Erythroblast (primary cell): ENCODE results near the gene CAPN13.
"Not testable (repeated sequence)": the region's sequence is repeated elsewhere in the genome, so short reads cannot be mapped to it uniquely, and the experiment has no call there.

Experiments used
- GATA1 ChIP-seq: IDR thresholded peaks from 2 replicates; pipeline ENCODE4 v1.6.1; 2011; ENCODE audit warnings: low read depth, mild to moderate bottlenecking, control low read depth, low read length, moderate library complexity
- POLR2A ChIP-seq: IDR thresholded peaks from 2 replicates; pipeline ENCODE4 v1.6.1; 2011; ENCODE audit warnings: mild to moderate bottlenecking, low read length

- TF ChIP-seq POLR2A, GATA1: not testable (repeated sequence)
Observed at GRCh38 chr2:30697242-30698103, 109.8 kb downstream of the CAPN13 start.
